Activated T-helper 1 cell treated with anti-CD3 and anti-CD28 coated beads, Interleukin-12 subunit alpha, Interleukin-12 subunit beta, Interleukin-2, Interleukin-4 antibody, amounts not matched to agents 30 ng/mL and 10 ng/mL and 1 ng/mL, durations not matched to agents 14 hours and 24 hours and 36 hours (primary cell): ENCODE data around the gene COL15A1. TPM values are rescaled to one million over a fixed set of nuclear protein-coding genes. Genes with fewer than 3 reads are reported as not detected.

Experiments
- total RNA-seq: library from RNA; stranded (reverse); gene quantifications from 2 replicates; pipeline ENCODE4 v1.2.3, GENCODE V29; 2022

COL15A1 gene
- total RNA-seq, 1 donor from 2014 or later = 0.05 TPM

Other genes with a start within 250 kb of the COL15A1 start
- not detected in 2 replicates for gene GABBR2, start 235.0 kb upstream of the COL15A1 start, total RNA-seq
- gene ANKS6, start 147.4 kb upstream of the COL15A1 start, total RNA-seq = 10.6 and 11.1 TPM in 2 replicates
- gene GALNT12, start 136.2 kb upstream of the COL15A1 start, total RNA-seq = 2.3 and 2.5 TPM in 2 replicates
- gene TGFBR1, start 161.2 kb downstream of the COL15A1 start, total RNA-seq = 38.5 and 42.6 TPM in 2 replicates